ENCODE data around the gene PATE4. TPM values are rescaled to one million over a fixed set of nuclear protein-coding genes. Genes with fewer than 3 reads are reported as not detected.

The PATE4 gene
- total RNA-seq = not detected in 2 replicates

GRCh38 chr11:125833016-125833415, at the start of gene PATE4:
Gene PATE4 (plus strand): TSS chr11:125833316. CDS start chr11:125833360, 44 bp downstream.

GRCh38 chr11:125787827-125788226, 45.3 kb upstream of the PATE4 start, which contains the start of gene PATE3:
Gene PATE3 (plus strand): TSS chr11:125788127. CDS start chr11:125788152, 25 bp downstream.

GRCh38 chr11:125887373-125888324, 54.5 kb downstream of the PATE4 start, which contains the start of gene HYLS1:
Gene HYLS1 (plus strand): TSS chr11:125887668. CDS start chr11:125899369, 11,701 bp downstream.

Other genes starting within 250 kb of the PATE4 start
- gene STT3A, start 240.5 kb upstream of the PATE4 start, total RNA-seq = 274 and 300 TPM in 2 replicates
- gene CHEK1, start 208.2 kb upstream of the PATE4 start, total RNA-seq = 28.0 and 61.2 TPM in 2 replicates
- not detected in 2 replicates for gene ACRV1, start 152.5 kb upstream of the PATE4 start, total RNA-seq
- gene PATE1, start 87.0 kb upstream of the PATE4 start, total RNA-seq = not detected in 2 replicates
- gene PATE2, start 54.5 kb upstream of the PATE4 start, total RNA-seq = 0.12 and 0.22 TPM in 2 replicates
- gene PATE3, start 45.2 kb upstream of the PATE4 start, total RNA-seq = not detected in 2 replicates
- 6.1 and 16.6 TPM in 2 replicates for gene HYLS1, start 54.4 kb downstream of the PATE4 start, total RNA-seq
- 13.9 and 14.9 TPM in 2 replicates for gene PUS3, start 69.9 kb downstream of the PATE4 start, total RNA-seq
- under 0.01 and 0.11 TPM in 2 replicates for gene DDX25, start 71.2 kb downstream of the PATE4 start, total RNA-seq
- gene VSIG10L2, start 112.7 kb downstream of the PATE4 start, total RNA-seq = 0.22 TPM in 1 of 2 replicates, not detected in the other
- gene CDON, start 229.6 kb downstream of the PATE4 start, total RNA-seq = 5.2 and 13.0 TPM in 2 replicates

Data from uterine smooth muscle cell (primary cell).